HCT116 (cell line): ENCODE measurements around the gene PTPRZ1. TPM values are rescaled to one million over a fixed set of nuclear protein-coding genes. Genes with fewer than 3 reads are reported as not detected.

Experiments
- ATAC-seq: fragments of 200-7000 bp; cut with Tn5 transposase; 2 replicates; pipeline ENCODE4 v1.9.1; 2020; ENCODE audit warnings: mild to moderate bottlenecking, moderate library complexity
- BruUV-seq: library from RNA; stranded (reverse); fragments of 400-500 nt; replicated peaks from 2 replicates; lab custom pipeline; 2021; lab: Mats Ljungman, UMichigan
- CTCF ChIA-PET: fragments of 300-600 bp; sonication (Branson Sonifier 250); formaldehyde crosslinking; loops from one replicate; lab custom pipeline; 2021; ENCODE audit warnings: antibody characterized with exemption; lab: Charles Lee
- POLR2A ChIA-PET: fragments of 300-600, 350-600 bp; sonication (Branson Sonifier 250); formaldehyde crosslinking; loops from one replicate; lab custom pipeline; 2021; ENCODE audit warnings: antibody characterized with exemption; lab: Charles Lee
- RAD21 ChIA-PET, 2 experiments: fragments of 300-600 bp; sonication (Branson Sonifier 250); formaldehyde crosslinking; loops; one replicate each; lab custom pipeline; 2023; ENCODE audit warnings: low total read pairs in 2 of 2; ENCODE audit not compliant: uncharacterized antibody in 2 of 2, unreplicated experiment in 2 of 2, low non-redundant PET in 1 of 2; lab: Charles Lee
- DNase-seq: peaks from one replicate; pipeline ENCODE4 v3.0.0-alpha.2; 2010; ENCODE audit warnings: low read depth, low spot score
- H2AFZ ChIP-seq: fragments of 200-600 bp; shearing (Covaris generic), sonication (generic); 2 replicates; pipeline ENCODE4 v1.6.1; 2017; ENCODE audit warnings: low read depth, mixed run types, mixed read lengths, antibody characterized with exemption, low read length; ENCODE audit not compliant: poor library complexity, severe bottlenecking
- H3K27ac ChIP-seq: 2 replicates; pipeline ENCODE4 v1.5.1; 2012; ENCODE audit warnings: low read depth, low read length
- H3K27me3 ChIP-seq: fragments of 200-600 bp; sonication (generic); 2 replicates; pipeline ENCODE4 v1.6.1; 2016; ENCODE audit warnings: mixed run types, low read length, mixed read lengths; ENCODE audit not compliant: insufficient read depth
- H3K36me3 ChIP-seq, 2 experiments: fragments of 200-500 bp in 1 of 2; fragments of 200-600 bp in 1 of 2; sonication (Bioruptor generic) in 1 of 2; sonication (generic) in 1 of 2; 2 replicates each; pipeline versions ENCODE4 v1.5.1 to v1.6.1; 2014 to 2016; ENCODE audit warnings: low read length in 2 of 2, inconsistent platforms in 1 of 2, mixed read lengths in 1 of 2, mixed run types in 1 of 2; ENCODE audit not compliant: insufficient read depth in 2 of 2, control insufficient read depth in 1 of 2
- H3K4me1 ChIP-seq, 2 experiments: fragments of 200-600 bp in 1 of 2; sonication (generic) in 1 of 2; 2 replicates each; pipeline versions ENCODE4 v1.5.1 to v1.6.1; 2012 to 2017; ENCODE audit warnings: low read length in 2 of 2, inconsistent platforms in 1 of 2, mild to moderate bottlenecking in 1 of 2, mixed read lengths in 1 of 2, mixed run types in 1 of 2, moderate library complexity in 1 of 2; ENCODE audit not compliant: insufficient read depth in 2 of 2, control insufficient read depth in 1 of 2
- H3K4me2 ChIP-seq: fragments of 200-600 bp; sonication (generic); 2 replicates; pipeline ENCODE4 v1.6.1; 2017; ENCODE audit warnings: mixed run types, low read length, mixed read lengths
- H3K4me3 ChIP-seq, 2 experiments: fragments of 200-600 bp in 1 of 2; sonication (generic) in 1 of 2; replicated peaks in 1 of 2; 2 replicates each; pipeline ENCODE4 v1.5.1; 2011 to 2016; ENCODE audit warnings: low read length in 2 of 2, control low read depth in 1 of 2, low read depth in 1 of 2, mild to moderate bottlenecking in 1 of 2, mixed read lengths in 1 of 2, mixed run types in 1 of 2
- H3K79me2 ChIP-seq: fragments of 200-600 bp; sonication (generic); 2 replicates; pipeline ENCODE4 v1.6.1; 2017; ENCODE audit warnings: mild to moderate bottlenecking, mixed run types, low read length, moderate library complexity, mixed read lengths; ENCODE audit not compliant: insufficient read depth
- H3K9ac ChIP-seq: fragments of 200-600 bp; sonication (generic); 2 replicates; pipeline ENCODE4 v1.6.1; 2016; ENCODE audit warnings: low read length, mixed read lengths
- H3K9me2 ChIP-seq: fragments of 200-600 bp; sonication (generic), shearing (Covaris generic); 2 replicates; pipeline ENCODE4 v1.6.1; 2017; ENCODE audit warnings: mixed run types, mild to moderate bottlenecking, moderate library complexity; ENCODE audit not compliant: insufficient read depth
- H3K9me3 ChIP-seq, 2 experiments: fragments of 200-500 bp in 1 of 2; fragments of 200-600 bp in 1 of 2; sonication (Bioruptor generic) in 1 of 2; sonication (generic) in 1 of 2; 2 replicates each; pipeline ENCODE4 v1.6.1; 2014 to 2017; ENCODE audit warnings: low read length in 2 of 2, mixed read lengths in 2 of 2, inconsistent platforms in 1 of 2, low read depth in 1 of 2, mild to moderate bottlenecking in 1 of 2, mixed run types in 1 of 2, moderate library complexity in 1 of 2; ENCODE audit not compliant: control insufficient read depth in 1 of 2, insufficient read depth in 1 of 2
- H4K20me1 ChIP-seq: fragments of 200-600 bp; sonication (generic), shearing (Covaris generic); 2 replicates; pipeline ENCODE4 v1.6.1; 2017; ENCODE audit warnings: mixed run types, mild to moderate bottlenecking, moderate library complexity; ENCODE audit not compliant: insufficient read depth
- CBX3 ChIP-seq: IDR thresholded peaks from 2 replicates; pipeline ENCODE4 v1.6.1; 2012; ENCODE audit warnings: low read depth
- CEBPB ChIP-seq: IDR thresholded peaks from 2 replicates; pipeline ENCODE4 v1.6.1; 2012; ENCODE audit warnings: low read depth
- CTCF ChIP-seq, 3 experiments: fragments of 200-600 bp in 1 of 3; sonication (generic) in 1 of 3; IDR thresholded peaks in 2 of 3; conservative IDR thresholded peaks in 1 of 3; 2 replicates each; pipeline ENCODE4 v1.5.1; 2012 to 2017; ENCODE audit warnings: low read depth in 2 of 3, low read length in 2 of 3, antibody characterized with exemption in 1 of 3, borderline replicate concordance in 1 of 3, control low read depth in 1 of 3, mild to moderate bottlenecking in 1 of 3, mixed read lengths in 1 of 3, mixed run types in 1 of 3, moderate library complexity in 1 of 3; ENCODE audit not compliant: insufficient read depth in 1 of 3
- EGR1 ChIP-seq: IDR thresholded peaks from 2 replicates; pipeline ENCODE4 v1.6.1; 2012; ENCODE audit warnings: low read depth
- ELF1 ChIP-seq: IDR thresholded peaks from 2 replicates; pipeline ENCODE4 v1.6.1; 2012; ENCODE audit warnings: low read depth, borderline replicate concordance
- EZH2 ChIP-seq: fragments of 200-600 bp; sonication (generic); IDR thresholded peaks from 2 replicates; pipeline ENCODE4 v1.6.1; 2017; ENCODE audit warnings: antibody characterized with exemption, mixed run types
- EZH2phosphoT487 ChIP-seq: fragments of 200-600 bp; IDR thresholded peaks from 2 replicates; pipeline ENCODE4 v1.6.1; 2018; ENCODE audit warnings: antibody characterized with exemption, borderline replicate concordance
- FOSL1 ChIP-seq: IDR thresholded peaks from 2 replicates; pipeline ENCODE4 v1.6.1; 2012; ENCODE audit warnings: low read depth
- POLR2A ChIP-seq: IDR thresholded peaks from 2 replicates; pipeline ENCODE4 v1.7.0; 2011; ENCODE audit warnings: borderline replicate concordance; ENCODE audit not compliant: insufficient read depth, insufficient read length; ENCODE audit errors: extremely low read depth
- POLR2AphosphoS5 ChIP-seq: IDR thresholded peaks from 2 replicates; pipeline ENCODE4 v1.6.1; 2011; ENCODE audit warnings: mild to moderate bottlenecking, low read depth, low read length, moderate library complexity
- RAD21 ChIP-seq: IDR thresholded peaks from 2 replicates; pipeline ENCODE4 v1.6.1; 2012; ENCODE audit warnings: low read depth, mild to moderate bottlenecking
- SIN3A ChIP-seq: IDR thresholded peaks from 2 replicates; pipeline ENCODE4 v1.6.1; 2012; ENCODE audit warnings: low read depth
- SRF ChIP-seq: IDR thresholded peaks from 2 replicates; pipeline ENCODE4 v1.6.1; 2012; ENCODE audit warnings: low read depth
- TCF7L2 ChIP-seq: IDR thresholded peaks from 2 replicates; pipeline ENCODE4 v1.7.0; 2011; ENCODE audit warnings: borderline replicate concordance, inconsistent platforms; ENCODE audit not compliant: insufficient read depth, insufficient read length; ENCODE audit errors: extremely low read depth
- YY1 ChIP-seq: IDR thresholded peaks from 2 replicates; pipeline ENCODE4 v1.6.1; 2011; ENCODE audit warnings: low read length, low read depth, moderate library complexity, mild to moderate bottlenecking; ENCODE audit not compliant: insufficient replicate concordance; ENCODE audit errors: extremely low read depth
- ZBTB33 ChIP-seq: IDR thresholded peaks from 2 replicates; pipeline ENCODE4 v1.6.1; 2011; ENCODE audit warnings: mild to moderate bottlenecking, low read length, moderate library complexity; ENCODE audit not compliant: insufficient replicate concordance; ENCODE audit errors: extremely low read depth
- intact Hi-C: fragments of 100-400 bp; cut with micrococcal nuclease; formaldehyde crosslinking; loops from 2 replicates; pipeline ENCODE4 v1.10.0; 2022
- total RNA-seq: library from RNA; stranded (reverse); gene quantifications from one replicate; pipeline ENCODE4 v1.2.1, GENCODE V29; 2021; ENCODE audit not compliant: unreplicated experiment

PTPRZ1 gene
- total RNA-seq, 1 experiment from 2014 or later, result 0.25 TPM

GRCh38 chr7:121875203-121875602, 2.2 kb downstream of the PTPRZ1 start:
- Histone ChIP-seq H3K4me1 (no peaks in the 10 kb centered on the region), H3K4me2 (no peak overlapping the region), H4K20me1 (no peaks in the 10 kb centered on the region), H3K9me3 (no peaks in the 10 kb centered on the region), H3K9me2 (no peaks in the 10 kb centered on the region), H3K27ac (no peak overlapping the region), H3K36me3 (no peaks in the 10 kb centered on the region), H3K27me3 (no peaks in the 10 kb centered on the region), H3K4me3 (no peak overlapping the region), H3K79me2 (no peaks in the 10 kb centered on the region), H2AFZ (no peak overlapping the region), H3K9ac (no peak overlapping the region)
- POLR2A ChIA-PET, result no interaction called here
- DNase-seq (no peak), ATAC-seq (no peak)
- no TSS peak for BruUV-seq
- TF ChIP-seq YY1, result no peak
- no peak for TF ChIP-seq EZH2phosphoT487
- TF ChIP-seq CEBPB, result no peak
- intact Hi-C loops, result no loop called here
- CTCF ChIA-PET, result no interaction called here
- RAD21 ChIA-PET, result no interaction called here

GRCh38 chr7:121876656-121877500, 3.9 kb downstream of the PTPRZ1 start:
- H3K27me3 ChIP-seq, result no peaks in the 10 kb centered on the region
- CTCF ChIA-PET, result no interaction called here
- intact Hi-C loops, result no loop called here
- no peak overlapping the region for H3K27ac ChIP-seq
- no peaks in the 10 kb centered on the region for H3K9me3 ChIP-seq
- H3K9me2 ChIP-seq, result no peaks in the 10 kb centered on the region
- H3K9ac ChIP-seq, result no peak overlapping the region
- H4K20me1 ChIP-seq, result no peaks in the 10 kb centered on the region
- ATAC-seq (no peak), DNase-seq (no peak)
- RAD21 ChIA-PET, result no interaction called here
- H3K4me3 ChIP-seq, result no peak overlapping the region
- BruUV-seq, result no TSS peak
- POLR2A ChIA-PET, result no interaction called here
- no peaks in the 10 kb centered on the region for H3K4me1 ChIP-seq
- no peak overlapping the region for H2AFZ ChIP-seq
- no peaks in the 10 kb centered on the region for H3K36me3 ChIP-seq
- no peaks in the 10 kb centered on the region for H3K79me2 ChIP-seq
- no peak overlapping the region for H3K4me2 ChIP-seq
- TF ChIP-seq EZH2, result no peak
- no peak for TF ChIP-seq CBX3
- no peak for TF ChIP-seq RAD21
- TF ChIP-seq ELF1, result no peak
- TF ChIP-seq SIN3A, result no peak
- no peak for TF ChIP-seq POLR2AphosphoS5
- TF ChIP-seq SRF, result no peak
- TF ChIP-seq POLR2A, result no peak
- TF ChIP-seq CTCF (IDR thresholded peaks at IDR 0.05 in 2 of 3, conservative IDR thresholded peaks at IDR 0.05 in 1 of 3; ENCODE audit: borderline replicate concordance in 1 of 3, insufficient read depth in 1 of 3, low read depth in 2 of 3, low read length in 2 of 3), result no peak
- no peak for TF ChIP-seq ZBTB33
- TF ChIP-seq FOSL1, result no peak
- no peak for TF ChIP-seq YY1
- TF ChIP-seq CEBPB, result no peak
- TF ChIP-seq EGR1, result no peak
- TF ChIP-seq TCF7L2, result no peak
